GM19193 (cell line): ENCODE data around the gene ATG4B.
A peak's percentile ranks its signal among the peaks of the same experiment; 100 is the strongest.

Experiments used
- POLR2A ChIP-seq: IDR thresholded peaks from 4 replicates; pipeline ENCODE4 v1.6.1; 2011; ENCODE audit not compliant: insufficient read depth, insufficient read length; ENCODE audit errors: extremely low read depth

ATG4B gene

GRCh38 chr2:241680827-241681599 is 43.5 kb downstream of the ATG4B start:
- no peak for TF ChIP-seq POLR2A

GRCh38 chr2:241686324-241686649 is 48.8 kb downstream of the ATG4B start:
- no peak for TF ChIP-seq POLR2A

- TF ChIP-seq POLR2A = peak; percentile 93
Observed at GRCh38 chr2:241686650-241687425, 49.3 kb downstream of the ATG4B start, which contains the start of gene DTYMK. DTYMK (minus strand) TSS chr2:241686815; CDS start chr2:241686783, 32 bp downstream.

- no peak for TF ChIP-seq POLR2A
Observed at GRCh38 chr2:241689306-241689705, 51.8 kb downstream of the ATG4B start.

GRCh38 chr2:241690202-241690717 is 52.8 kb downstream of the ATG4B start:
- TF ChIP-seq POLR2A = no peak

GRCh38 chr2:241692448-241692847 is 55.0 kb downstream of the ATG4B start:
- no peak for TF ChIP-seq POLR2A

- no peak for TF ChIP-seq POLR2A
Observed at GRCh38 chr2:241695651-241696050, 58.2 kb downstream of the ATG4B start.

- no peak for TF ChIP-seq POLR2A
Observed at GRCh38 chr2:241701149-241701398, 63.6 kb downstream of the ATG4B start.

- peak; percentile 67 for TF ChIP-seq POLR2A
Observed at GRCh38 chr2:241701399-241702154, 64.1 kb downstream of the ATG4B start, which contains the start of gene ING5. ING5 (plus strand) TSS chr2:241702039; CDS start chr2:241702066, 27 bp downstream.

GRCh38 chr2:241702155-241703031 is 64.9 kb downstream of the ATG4B start:
- peak; percentile 38 for TF ChIP-seq POLR2A

GRCh38 chr2:241703032-241703604 is 65.6 kb downstream of the ATG4B start:
- no peak for TF ChIP-seq POLR2A

- no peak for TF ChIP-seq POLR2A
Observed at GRCh38 chr2:241706537-241706936, 69.0 kb downstream of the ATG4B start.

GRCh38 chr2:241708879-241709278 is 71.4 kb downstream of the ATG4B start:
- no peak for TF ChIP-seq POLR2A

GRCh38 chr2:241719093-241719492 is 81.6 kb downstream of the ATG4B start:
- no peak for TF ChIP-seq POLR2A
